Stimulated activated naive CD8-positive, alpha-beta T cell treated with anti-CD3 and anti-CD28 coated beads, Interleukin-15, amount 100 ng/mL, for 72 hours (primary cell): ENCODE results near the gene PLA2R1.
A peak's percentile ranks its signal among the peaks of the same experiment; 100 is the strongest.

Source experiments
- ATAC-seq: fragments of 150-1000 bp; cut with Tn5 transposase; 2 replicates; pipeline ENCODE4 v1.10.0; 2021; ENCODE audit warnings: mild to moderate bottlenecking, moderate library complexity
- DNase-seq, 2 donors: peaks; one replicate each; pipeline ENCODE4 v3.0.0; 2021 to 2022
- H3K27ac Mint-ChIP-seq, 2 donors: one replicate each; pipeline ENCODE4 v1.8.0; 2022; ENCODE audit warnings: mild to moderate bottlenecking in 2 of 2, mixed read lengths in 2 of 2, moderate library complexity in 2 of 2
- H3K27me3 Mint-ChIP-seq: one replicate; pipeline ENCODE4 v1.8.0; 2022; ENCODE audit warnings: mixed read lengths
- H3K4me1 Mint-ChIP-seq: one replicate; pipeline ENCODE4 v1.8.0; 2022; ENCODE audit warnings: mild to moderate bottlenecking, mixed read lengths
- H3K4me3 Mint-ChIP-seq, 2 donors: one replicate each; pipeline ENCODE4 v1.8.0; 2022; ENCODE audit warnings: mild to moderate bottlenecking in 2 of 2, mixed read lengths in 2 of 2, moderate library complexity in 1 of 2
- H3K9me3 Mint-ChIP-seq, 2 donors: one replicate each; pipeline ENCODE4 v1.8.0; 2022; ENCODE audit warnings: mixed read lengths in 2 of 2

The PLA2R1 gene

DNA sequence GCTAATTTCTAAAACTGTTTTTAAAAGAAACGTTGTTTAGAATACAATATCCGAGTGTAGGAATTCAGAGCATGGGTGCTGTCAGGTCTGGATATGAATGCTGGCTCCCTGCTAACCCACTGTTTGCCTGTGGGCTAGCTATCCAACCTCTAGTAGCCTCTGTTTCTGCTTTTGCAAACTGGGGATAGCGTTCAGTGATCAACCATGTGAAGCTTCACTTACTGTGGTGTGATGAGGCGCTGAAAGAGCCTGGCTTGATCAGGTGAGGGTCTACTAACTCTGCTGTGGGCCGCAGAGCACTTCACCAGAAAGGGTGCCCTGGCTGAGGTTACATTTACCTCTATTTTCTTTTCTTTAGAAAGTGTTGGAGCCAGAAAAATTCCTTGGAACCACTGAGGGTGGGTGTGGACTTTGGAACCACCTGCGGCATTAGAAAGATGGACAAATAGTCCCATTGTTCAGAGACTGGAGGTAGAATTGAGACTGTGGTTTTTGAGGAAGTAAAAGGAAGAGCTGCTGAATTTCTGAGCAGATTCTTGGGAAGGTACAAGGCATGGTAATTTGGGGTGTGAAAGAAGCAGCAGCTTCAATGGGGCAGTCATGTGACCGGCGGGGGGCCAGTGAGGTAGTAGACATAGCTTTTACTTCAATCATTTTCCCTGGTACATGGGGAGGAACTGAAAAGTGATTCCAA lies 168.1 kb downstream of the PLA2R1 start:
- no peaks in the 10 kb centered on the region for H3K27me3 Mint-ChIP-seq
- H3K27ac Mint-ChIP-seq = peak overlapping the region in 1 of 2 donors; percentile 23
- no peaks in the 10 kb centered on the region for H3K9me3 Mint-ChIP-seq
- no peak overlapping the region for H3K4me3 Mint-ChIP-seq
- H3K4me1 Mint-ChIP-seq = peaks cover 92% of the 10 kb centered on the region
- no peak for ATAC-seq
- DNase-seq = no peak

DNA sequence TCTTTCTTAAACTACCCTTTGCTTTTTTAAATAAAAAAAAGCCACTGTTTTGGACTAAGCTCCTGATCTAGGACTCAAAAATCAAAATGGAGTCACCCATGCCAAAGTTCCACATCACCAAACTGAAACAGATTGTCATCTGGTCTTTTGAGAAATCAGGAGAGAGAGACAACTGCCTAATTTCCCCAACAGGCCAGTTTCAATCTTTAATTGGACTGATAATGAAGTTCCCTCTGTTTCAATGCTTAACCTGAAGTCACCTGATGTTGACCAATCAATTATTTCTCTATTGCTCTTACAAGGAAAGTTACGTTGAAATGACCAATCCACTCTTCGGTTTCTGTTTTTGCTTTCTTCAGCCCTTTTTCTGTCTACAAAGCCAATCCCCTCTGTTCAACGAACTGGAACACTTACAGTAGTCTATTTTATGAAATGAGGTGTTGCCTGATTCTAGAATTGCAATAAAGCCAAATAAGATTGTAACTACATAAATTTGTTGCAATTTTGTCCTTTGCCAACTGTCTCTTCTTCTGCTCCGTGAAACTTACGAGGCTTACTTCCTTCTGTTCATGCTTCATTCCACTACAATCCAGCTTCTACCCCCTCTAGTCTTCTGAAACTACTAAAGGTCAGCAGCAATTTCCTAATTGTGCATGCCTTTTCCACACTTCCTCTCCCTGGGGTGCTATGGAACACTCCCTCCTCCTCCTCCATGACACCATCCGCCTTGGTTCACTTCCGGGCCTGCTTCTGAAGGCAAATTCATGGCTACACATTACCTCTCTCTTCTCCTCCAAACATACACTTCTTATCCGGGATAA lies 169.2 kb downstream of the PLA2R1 start:
- peaks cover 82% of the 10 kb centered on the region for H3K4me1 Mint-ChIP-seq
- H3K9me3 Mint-ChIP-seq = no peaks in the 10 kb centered on the region
- no peaks in the 10 kb centered on the region for H3K27me3 Mint-ChIP-seq
- no peak for ATAC-seq
- H3K4me3 Mint-ChIP-seq = no peak overlapping the region
- DNase-seq = no peak
- peak overlapping the region in 1 of 2 donors; percentile 12 for H3K27ac Mint-ChIP-seq

DNA sequence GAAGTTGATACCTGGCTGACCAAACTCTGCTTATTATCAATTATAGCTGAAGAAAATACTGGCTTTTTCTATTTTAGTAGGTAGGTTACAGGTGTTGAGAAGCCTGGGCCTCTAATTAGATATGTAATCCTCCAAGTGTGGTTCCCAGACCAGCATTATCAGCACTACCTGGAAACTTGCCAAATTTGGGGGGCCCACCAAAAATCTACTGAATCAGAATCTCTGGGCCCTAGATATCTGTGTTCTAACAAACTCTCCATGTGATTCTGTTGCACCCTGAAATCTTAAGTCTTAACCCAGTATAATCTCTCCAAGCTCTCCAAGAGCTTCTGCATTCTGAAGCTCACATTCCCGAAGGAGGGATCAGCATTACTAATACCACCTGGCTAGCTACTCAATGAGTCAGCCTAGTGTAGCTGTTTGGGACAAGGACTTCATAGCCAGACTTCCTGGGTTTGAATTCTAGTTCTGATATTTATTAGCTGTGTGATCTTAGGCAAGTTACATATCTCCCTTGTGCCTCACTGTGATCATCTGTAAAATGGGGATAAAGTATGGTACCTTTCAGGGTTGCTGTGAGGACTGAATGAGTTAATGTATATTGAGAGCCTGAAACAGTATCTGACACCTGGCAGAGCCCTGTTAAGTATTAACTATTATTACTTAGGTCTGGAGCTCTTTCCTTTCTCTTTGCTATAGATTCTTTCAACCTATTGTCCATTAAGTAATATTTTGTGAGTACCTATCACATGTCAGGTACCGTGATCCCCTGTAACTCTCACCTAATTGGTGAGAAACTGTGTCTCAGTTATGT lies 170.3 kb downstream of the PLA2R1 start:
- Mint-ChIP-seq H3K4me3 (peak overlapping the region in 1 of 2 donors; percentile 17), H3K27ac (no peak overlapping the region), H3K4me1 (peaks cover 71% of the 10 kb centered on the region), H3K27me3 (no peaks in the 10 kb centered on the region), H3K9me3 (no peaks in the 10 kb centered on the region)
- ATAC-seq = no peak
- DNase-seq = no peak

DNA sequence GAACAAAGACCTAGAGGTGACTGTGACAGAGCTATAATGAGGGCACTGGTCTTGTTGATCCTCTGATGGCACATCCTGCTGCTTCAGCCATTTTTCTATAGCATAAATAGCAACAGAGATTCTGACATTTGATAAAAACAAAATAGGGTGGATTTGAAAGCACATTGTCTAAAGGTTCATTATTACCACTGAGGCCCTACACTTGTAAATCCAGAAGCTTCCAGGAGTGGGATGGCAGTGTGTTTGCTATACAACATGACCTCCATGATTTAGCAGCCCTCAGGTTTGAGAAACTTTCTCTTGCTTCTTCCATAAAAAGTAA lies 171.2 kb downstream of the PLA2R1 start:
- Mint-ChIP-seq H3K27ac (peak overlapping the region in 1 of 2 donors; percentile 73), H3K4me3 (peak overlapping the region in 1 of 2 donors; percentile 17), H3K27me3 (no peaks in the 10 kb centered on the region), H3K4me1 (peaks cover 63% of the 10 kb centered on the region), H3K9me3 (no peaks in the 10 kb centered on the region)
- DNase-seq (no peak), ATAC-seq (no peak)

DNA sequence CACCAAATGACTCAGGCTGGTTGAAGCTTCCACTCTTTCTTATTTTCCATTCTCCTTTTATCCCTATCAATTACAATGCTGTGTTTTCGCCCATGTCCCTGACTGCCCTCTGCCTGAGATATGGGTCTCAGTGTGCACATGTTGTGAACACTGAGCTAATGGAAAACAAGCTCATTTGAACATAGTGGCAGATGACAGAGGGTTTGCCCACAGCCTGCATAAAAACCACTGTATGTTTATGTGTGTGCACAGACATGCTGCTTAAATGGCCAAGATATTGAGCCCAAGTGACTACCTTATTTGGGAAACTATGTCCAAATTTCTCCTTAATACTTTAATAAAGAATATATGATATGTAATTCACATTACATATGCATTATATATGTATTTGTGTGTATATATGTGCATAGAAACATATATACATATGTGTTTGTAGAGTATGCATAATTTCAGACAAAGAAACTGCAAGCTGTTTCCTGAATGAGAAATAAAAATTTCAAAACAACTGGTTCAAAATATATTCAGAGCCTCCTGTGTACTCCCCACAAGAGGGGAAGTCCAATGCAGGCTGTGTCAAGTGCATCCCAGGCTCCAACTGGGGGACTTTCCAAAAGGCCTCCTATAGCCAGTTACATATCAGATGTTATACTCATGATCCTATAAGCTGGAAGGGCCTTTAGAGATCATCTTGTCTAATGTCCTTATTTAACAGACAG lies 171.7 kb downstream of the PLA2R1 start:
- Mint-ChIP-seq H3K4me1 (peaks cover 57% of the 10 kb centered on the region), H3K27ac (no peak overlapping the region), H3K27me3 (no peaks in the 10 kb centered on the region), H3K9me3 (no peaks in the 10 kb centered on the region), H3K4me3 (no peak overlapping the region)
- DNase-seq = no peak
- peak; percentile 67 for ATAC-seq

DNA sequence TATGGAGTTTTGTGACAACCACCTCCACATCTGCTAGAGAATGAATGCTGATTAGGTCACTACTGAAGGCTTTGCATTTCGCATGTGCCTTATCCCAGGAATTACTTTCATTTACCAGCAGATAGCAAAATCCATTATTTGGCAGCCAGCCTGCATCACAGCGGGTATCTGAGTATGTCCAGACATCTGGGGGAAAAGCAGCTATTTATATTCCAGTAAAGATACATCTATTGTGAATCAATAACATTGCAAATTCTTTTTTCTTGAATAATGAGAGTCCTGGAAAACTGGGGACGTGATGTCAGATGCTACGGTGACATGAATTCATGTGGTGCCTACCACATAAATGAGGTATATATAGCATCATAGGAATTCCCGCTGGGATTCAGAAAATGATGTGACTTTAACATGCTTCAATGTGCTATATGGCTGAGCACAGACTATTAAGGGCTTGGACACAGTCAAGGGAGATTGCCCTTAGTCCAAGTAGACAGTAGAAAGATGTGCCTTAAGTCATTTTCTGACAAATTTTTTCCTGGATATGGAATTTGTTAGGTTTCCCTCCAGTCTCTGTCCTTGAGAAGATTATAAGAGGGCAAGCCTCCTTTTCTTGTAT lies 180.2 kb downstream of the PLA2R1 start:
- no peaks in the 10 kb centered on the region for H3K27me3 Mint-ChIP-seq
- ATAC-seq (no peak), DNase-seq (no peak)
- H3K4me3 Mint-ChIP-seq = no peak overlapping the region
- no peaks in the 10 kb centered on the region for H3K9me3 Mint-ChIP-seq
- H3K4me1 Mint-ChIP-seq = peaks cover 21% of the 10 kb centered on the region
- no peak overlapping the region for H3K27ac Mint-ChIP-seq
